Esophagus muscularis mucosa (tissue), 4 donors: Measurements from ENCODE around the gene STAT2.
"Not testable (repeated sequence)": the region's sequence is repeated elsewhere in the genome, so short reads cannot be mapped to it uniquely, and the experiment has no call there.

ENCODE experiments used
- CTCF ChIP-seq, 3 experiments: fragments of 200-600 bp in 2 of 3; fragments of 450-650 bp in 1 of 3; sonication (generic) in 2 of 3; IDR thresholded peaks; one replicate each; pipeline ENCODE4 v1.5.1; 2017 to 2019; ENCODE audit warnings: antibody characterized with exemption in 3 of 3, mild to moderate bottlenecking in 2 of 3, moderate library complexity in 1 of 3
- EP300 ChIP-seq: sonication (generic); formaldehyde crosslinking; IDR thresholded peaks from one replicate; pipeline ENCODE4 v1.6.1; 2017; ENCODE audit warnings: antibody characterized with exemption
- POLR2AphosphoS5 ChIP-seq, 2 donors: sonication (generic); formaldehyde crosslinking; IDR thresholded peaks; one replicate each; pipeline ENCODE4 v1.6.1; 2017; ENCODE audit warnings: antibody characterized with exemption in 2 of 2

GRCh38 chr12:56399466-56399865, 39.6 kb upstream of the STAT2 start:
- TF ChIP-seq CTCF (IDR thresholded peaks at IDR 0.05); EP300; POLR2AphosphoS5 (IDR thresholded peaks at IDR 0.05): not testable (repeated sequence)
